HG02571 (cell line): ENCODE measurements around the gene HACD1.

Experiments used
- ATAC-seq: cut with Tn5 transposase; IDR thresholded peaks from one replicate; pipeline ENCODE4 v1.9.1; 2021; ENCODE audit warnings: mild to moderate bottlenecking, moderate library complexity; ENCODE audit not compliant: unreplicated experiment

The HACD1 gene

GRCh38 chr10:17586821-17587234 is 30.3 kb downstream of the HACD1 start:
- ATAC-seq, result no peak

GRCh38 chr10:17585016-17585415 is 32.2 kb downstream of the HACD1 start:
- no peak for ATAC-seq

- no peak for ATAC-seq
These were observed 36.3 kb downstream of the HACD1 start for GRCh38 chr10:17580885-17581284.

GRCh38 chr10:17578603-17579002 is 38.6 kb downstream of the HACD1 start:
- ATAC-seq, result no peak

GRCh38 chr10:17576768-17577167 is 40.4 kb downstream of the HACD1 start:
- ATAC-seq, result no peak

GRCh38 chr10:17564911-17565310 is 52.3 kb downstream of the HACD1 start:
- ATAC-seq, result no peak

- no peak for ATAC-seq
These were observed 53.7 kb downstream of the HACD1 start for GRCh38 chr10:17563452-17563851.

GRCh38 chr10:17562614-17563013 is 54.6 kb downstream of the HACD1 start:
- ATAC-seq, result no peak

- ATAC-seq, result no peak
These were observed 56.1 kb downstream of the HACD1 start for GRCh38 chr10:17561111-17561510.

GRCh38 chr10:17557459-17557858 is 59.7 kb downstream of the HACD1 start:
- no peak for ATAC-seq

- ATAC-seq, result no peak
These were observed 68.4 kb downstream of the HACD1 start for GRCh38 chr10:17548770-17549169.

GRCh38 chr10:17548162-17548561 is 69.0 kb downstream of the HACD1 start:
- no peak for ATAC-seq

GRCh38 chr10:17547060-17547459 is 70.1 kb downstream of the HACD1 start:
- no peak for ATAC-seq

- no peak for ATAC-seq
These were observed 72.7 kb downstream of the HACD1 start for GRCh38 chr10:17544465-17544864.
